Left hindlimb (tissue), 1 donor: ENCODE measurements around the gene AIM2.
"Not testable (repeated sequence)": the region's sequence is repeated elsewhere in the genome, so short reads cannot be mapped to it uniquely, and the experiment has no call there.

Experiments
- DNase-seq: peaks from one replicate; pipeline ENCODE4 v3.0.0-alpha.2; 2018

AIM2 gene, protein sequence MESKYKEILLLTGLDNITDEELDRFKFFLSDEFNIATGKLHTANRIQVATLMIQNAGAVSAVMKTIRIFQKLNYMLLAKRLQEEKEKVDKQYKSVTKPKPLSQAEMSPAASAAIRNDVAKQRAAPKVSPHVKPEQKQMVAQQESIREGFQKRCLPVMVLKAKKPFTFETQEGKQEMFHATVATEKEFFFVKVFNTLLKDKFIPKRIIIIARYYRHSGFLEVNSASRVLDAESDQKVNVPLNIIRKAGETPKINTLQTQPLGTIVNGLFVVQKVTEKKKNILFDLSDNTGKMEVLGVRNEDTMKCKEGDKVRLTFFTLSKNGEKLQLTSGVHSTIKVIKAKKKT

DNA sequence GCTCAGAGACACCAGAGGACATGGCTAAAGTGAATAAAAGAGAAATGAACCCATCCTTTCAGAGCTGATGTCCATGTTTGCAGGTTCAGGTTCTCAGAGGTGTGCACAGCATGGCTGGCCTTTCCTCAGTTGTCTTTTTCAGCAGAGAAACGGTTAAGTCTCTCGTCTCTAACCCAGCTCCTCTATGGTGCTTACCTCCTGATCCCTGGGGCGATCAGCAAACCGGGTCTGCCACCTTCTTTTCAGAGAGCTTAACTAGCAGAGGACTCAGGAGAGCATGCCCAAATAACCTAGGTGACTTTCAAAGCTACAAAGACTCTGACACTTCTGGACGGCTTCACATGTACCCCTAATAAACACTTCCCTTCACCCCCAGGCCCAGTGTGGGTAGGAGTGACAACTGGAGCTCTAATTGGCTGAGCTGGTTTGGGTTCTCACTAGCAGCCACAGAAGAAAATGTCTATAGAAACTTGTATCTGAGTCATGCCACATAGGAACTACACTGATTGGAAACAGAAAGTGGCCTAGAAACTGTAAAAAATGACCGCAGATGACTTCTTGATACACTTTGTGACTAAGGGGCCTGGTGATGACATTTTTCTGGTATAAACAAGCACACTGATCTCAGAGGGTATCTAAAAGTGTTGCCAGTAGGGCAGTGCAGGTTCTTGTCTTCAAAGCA lies at the start of gene AIM2:
TSS of gene AIM2 (minus strand) at position 329 of the 682 bp plus-strand sequence. CDS start 3,267 bp downstream, outside the sequence.
- no peak for DNase-seq

DNA sequence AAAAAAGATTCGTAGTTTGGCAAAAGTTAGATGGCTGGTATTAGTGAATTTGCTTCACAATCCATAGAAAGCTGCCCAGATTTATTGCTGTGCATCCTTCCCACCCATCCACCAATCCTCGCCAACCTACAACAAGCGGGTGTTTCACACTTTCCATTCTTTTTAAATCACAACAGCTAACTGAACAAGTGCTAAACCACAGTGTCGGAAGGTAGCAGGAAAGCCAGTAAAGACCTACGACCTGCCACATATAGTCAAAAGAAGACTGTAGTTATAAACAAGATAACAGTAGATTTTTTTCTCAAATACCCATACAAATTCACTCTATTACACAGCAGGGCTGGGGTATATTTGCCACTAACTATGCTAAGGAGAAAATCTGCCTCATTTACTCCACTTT lies 47.0 kb upstream of the AIM2 start:
- no peak for DNase-seq

DNA sequence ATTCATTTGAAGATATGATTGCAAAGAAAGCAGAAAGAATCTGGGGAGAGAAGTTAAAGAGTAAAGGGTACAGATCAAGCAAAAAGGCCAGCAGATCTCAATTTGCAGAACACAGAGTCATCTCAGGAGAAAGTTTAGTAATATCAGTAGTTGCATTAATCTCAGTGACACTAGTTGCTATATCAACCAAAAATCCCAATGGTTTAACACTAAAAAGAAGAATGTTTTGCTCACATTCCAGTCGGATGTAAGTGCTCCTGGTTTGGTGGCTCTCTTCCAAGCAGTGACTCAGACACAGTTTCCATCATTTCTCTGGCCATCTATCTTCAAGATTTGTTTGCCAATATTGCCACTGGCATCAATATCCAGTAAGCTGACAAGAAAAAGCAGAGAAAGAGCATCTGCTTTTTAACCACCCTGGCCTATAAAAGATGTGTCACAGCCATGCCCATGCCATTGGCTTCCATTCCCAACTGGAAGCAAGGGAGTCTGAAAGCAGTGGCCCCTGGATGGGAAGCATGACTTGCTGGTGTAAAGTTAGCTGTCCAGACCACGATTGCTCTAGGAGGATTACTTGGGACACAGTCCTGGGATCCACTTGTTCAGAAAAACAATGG lies 45.5 kb upstream of the AIM2 start:
- DNase-seq, result no peak

DNA sequence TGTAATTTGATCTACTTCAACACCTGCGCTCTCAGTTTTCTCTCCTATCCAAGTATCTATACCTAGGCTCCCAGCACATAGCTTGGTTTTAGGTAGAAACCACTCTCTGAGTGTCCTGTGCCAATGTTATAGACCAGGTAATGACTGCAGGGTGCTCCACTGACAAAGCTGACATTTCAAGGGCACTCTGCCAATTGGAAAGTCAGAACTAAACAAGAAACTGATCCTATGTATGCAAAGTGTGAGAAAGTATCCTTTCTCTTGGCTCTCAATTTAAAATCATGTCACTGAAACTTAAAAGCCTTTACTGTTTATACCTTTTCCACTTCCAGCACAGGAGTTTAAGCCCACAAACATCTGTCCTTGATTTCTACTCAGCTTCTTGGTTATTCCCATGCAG lies 45.0 kb upstream of the AIM2 start:
- no peak for DNase-seq

DNA sequence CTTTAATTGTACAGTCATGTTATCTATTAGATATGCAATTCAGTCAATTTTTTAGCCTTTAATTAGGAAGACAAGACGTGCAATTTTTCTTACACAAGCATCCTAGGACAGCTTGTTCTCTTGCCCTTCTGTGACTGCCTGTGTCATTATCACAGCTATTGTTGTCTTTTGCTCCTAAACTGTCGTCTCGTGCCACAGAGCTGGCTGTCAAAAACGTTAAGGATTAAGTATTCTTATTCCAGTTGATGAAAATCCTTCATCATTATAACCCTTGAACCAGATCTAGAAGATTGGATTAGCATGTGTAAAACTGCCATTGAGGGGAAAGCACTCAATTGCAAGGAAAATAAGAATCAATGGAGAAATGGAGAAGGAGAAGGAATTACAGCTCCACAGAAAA lies 43.8 kb upstream of the AIM2 start:
- no peak for DNase-seq

DNA sequence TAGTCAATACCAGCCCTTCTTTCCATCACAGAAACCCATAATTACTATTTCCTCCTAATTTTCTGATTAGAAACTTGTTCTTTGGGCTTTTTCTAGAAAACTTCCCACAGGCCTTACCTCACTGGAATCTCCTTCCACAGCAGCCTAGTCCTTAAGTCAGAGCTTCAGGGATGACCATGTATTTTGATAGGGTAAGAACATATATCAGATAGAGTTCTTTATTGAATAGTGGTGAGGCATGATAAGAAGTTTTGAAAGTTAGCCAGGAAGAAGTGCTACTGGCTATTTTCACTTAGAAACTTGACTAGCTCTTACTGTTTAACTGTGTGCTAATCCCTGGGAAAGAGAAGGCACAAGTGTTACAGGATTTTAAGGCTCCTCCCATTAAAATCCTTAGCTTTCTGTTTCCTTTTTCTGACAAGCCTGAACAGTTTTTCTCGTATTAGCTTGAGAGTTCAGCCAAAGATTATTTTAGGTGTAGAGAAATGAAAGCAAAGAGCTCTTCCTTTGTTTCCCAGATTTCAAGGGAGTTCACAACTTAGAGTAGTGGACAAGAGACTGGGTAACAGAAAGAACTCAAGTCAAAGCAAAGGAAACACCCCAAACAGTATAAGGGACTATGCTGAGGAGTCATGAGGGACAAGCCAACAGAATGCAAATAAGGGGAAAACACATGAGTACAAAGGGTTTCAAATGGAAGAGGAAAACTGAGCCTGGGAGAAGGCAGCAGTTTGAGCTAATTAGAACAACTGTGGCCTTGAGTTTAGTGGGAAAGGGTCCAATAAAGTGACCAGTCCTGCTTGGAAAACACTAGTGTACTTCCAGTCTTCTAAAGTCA lies 37.2 kb upstream of the AIM2 start:
- no peak for DNase-seq

DNA sequence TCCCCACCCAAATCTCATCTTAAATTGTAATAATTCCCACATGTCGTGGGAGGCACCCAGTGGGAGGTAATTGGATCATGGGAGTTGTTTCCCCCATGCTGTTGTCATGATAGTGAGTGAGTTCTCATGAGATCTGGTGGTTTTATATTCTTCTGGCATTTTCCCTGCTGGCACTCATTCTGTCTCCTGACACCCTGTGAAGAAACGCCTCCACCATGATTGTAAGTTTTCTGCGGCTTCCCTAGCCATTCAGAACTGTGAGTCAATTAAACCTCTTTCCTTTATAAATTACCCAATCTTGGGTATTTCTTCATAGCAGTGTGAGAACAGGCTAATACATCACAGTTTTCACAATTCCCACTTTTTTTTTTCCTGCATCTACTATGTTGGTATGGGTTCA lies 26.5 kb upstream of the AIM2 start:
- DNase-seq, result not testable (repeated sequence)

DNA sequence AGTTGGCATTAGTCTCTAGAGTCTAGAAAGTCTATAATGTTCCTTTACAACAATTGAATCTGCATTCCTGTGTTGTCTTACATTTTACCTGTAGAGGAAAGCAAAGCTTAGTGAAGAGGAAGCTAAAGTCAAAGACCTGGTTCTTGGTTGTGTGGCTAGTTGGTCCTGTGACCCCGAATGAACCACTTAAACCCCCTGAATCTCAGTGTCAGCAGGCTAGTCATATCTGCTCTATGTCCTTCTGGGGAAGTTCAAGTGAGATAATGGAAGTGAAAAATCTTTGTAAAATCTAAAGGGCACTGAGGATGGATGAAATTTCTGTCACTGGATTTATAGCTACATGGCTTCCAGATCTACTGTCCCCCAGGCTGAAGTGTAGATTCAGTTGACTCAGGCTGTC lies 24.0 kb upstream of the AIM2 start:
- no peak for DNase-seq

DNA sequence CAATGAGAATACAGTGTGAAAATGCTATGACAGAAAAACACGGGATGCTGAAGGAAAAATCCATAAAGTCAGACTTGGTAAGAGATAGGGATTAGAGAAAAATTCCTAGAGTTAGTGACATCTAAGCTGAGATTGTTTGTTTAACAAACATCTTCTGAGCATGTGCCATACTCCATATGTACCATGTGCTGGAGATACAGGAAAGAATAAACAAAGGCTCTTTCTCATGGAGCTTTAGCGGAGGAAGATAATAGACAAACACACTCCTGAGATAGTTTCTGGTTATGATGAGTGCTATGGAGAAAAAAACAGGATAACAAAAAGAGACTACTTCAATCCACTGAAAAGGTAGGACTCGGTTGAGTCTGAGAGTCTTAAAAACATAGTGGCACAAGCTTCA lies 22.0 kb upstream of the AIM2 start:
- no peak for DNase-seq

DNA sequence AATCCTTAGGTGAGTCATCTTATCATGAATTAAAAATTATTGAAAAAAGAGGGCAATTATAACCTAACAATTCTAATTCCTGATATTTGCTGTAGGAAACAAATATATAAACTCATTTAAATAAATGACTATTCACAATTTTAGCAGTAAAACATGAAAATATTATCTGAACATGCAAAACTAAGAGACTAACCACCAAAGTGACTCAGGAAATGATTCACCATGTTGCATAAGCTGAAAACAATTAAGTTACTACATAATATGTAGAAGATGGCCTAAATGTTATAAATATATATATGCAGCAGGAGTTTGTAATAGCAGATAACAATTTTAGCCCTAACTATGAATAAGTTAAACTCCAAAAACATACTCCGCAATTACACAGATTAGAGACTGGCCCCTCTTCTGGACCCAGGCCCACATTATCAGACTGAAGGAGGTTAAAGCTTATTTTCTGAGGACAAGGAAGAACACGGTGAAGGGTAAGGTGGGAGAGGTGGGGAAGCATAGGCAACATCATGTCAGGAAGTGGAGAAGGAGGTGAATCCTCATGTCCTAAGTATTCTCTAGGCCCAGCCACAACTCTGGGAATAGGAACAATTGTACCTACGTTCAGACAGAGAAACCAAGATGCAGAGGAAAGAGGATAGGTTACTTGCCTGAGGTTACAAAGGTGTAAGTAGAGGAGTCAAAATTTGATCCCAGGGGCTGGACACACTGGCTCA lies 15.6 kb upstream of the AIM2 start:
- no peak for DNase-seq

DNA sequence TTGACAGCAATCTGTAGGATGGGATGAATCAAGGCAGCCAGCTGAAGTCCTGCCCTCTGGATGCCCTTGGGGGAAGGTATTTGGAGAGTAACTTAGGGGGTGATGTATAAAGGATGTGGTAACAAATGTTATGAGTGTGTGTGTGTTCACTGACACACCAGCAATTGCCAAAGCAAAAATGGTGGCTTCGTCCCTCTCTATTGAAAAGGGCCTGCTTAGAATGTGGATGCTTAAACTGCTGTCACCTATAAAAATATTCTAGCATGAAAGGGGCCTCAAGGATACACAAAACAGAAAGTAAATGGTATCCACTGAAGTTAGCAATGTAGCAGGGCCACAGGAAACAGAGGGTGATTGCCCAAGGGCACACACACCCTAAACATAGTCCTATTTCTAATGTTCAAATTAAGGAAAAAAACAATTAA lies 15.1 kb upstream of the AIM2 start:
- DNase-seq, result no peak

DNA sequence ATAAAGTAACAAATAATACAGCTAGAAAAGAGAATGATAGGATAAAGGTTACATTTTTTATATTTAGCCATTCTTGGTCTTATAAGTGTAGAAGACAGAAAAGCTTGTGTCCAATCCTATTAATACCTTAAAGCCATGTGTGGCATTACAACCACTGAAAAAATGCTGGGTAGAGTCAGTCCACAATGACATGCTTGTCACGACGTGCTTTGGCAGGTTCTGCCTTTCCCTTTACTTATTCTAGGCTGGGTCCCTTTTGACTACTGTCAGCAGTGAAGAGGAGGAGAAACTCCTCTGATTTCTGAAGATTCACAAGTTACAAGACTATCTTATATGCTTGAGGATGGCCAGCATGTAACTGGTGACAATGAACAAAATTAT lies 14.6 kb upstream of the AIM2 start:
- no peak for DNase-seq

DNA sequence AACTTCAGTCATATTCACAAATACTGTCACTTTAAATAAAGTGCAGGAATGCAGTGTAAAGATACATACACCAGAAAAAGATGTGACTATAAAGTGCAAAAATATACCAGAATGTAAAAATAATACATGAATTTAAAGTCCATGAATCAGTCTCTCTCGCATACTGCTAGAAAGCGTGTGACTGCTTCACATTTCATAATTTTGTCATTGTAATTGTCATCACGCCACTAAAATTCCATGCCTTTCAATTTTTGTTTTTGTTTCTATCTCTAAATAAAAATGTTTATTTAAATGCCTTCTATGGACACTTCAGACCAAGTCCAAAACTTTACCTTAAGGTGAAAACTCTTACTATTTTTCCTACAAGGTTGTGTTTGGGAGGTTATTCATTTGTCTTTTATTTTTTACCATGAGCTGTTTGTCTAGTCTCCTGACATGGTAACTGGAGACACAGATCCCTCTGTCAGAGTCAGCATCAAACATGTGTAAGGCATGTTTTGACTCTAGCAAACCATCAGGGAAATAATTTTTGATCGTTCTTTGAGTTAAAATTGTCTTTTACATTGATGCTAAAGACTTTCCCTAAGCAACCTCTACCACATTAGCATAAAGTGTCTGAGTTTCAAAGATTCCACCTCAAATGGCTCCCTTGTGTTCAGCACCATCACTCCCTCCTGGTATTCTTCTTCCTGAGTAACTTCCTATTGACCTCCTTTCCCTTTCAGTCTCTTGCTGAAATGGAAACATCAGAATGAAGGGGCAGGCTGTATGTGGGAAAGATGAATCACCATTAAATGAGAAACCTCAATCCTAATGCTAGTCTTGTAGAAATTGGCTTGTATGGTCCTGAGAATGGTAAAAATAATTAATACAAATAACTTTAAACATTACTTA lies 14.0 kb upstream of the AIM2 start:
- no peak for DNase-seq

DNA sequence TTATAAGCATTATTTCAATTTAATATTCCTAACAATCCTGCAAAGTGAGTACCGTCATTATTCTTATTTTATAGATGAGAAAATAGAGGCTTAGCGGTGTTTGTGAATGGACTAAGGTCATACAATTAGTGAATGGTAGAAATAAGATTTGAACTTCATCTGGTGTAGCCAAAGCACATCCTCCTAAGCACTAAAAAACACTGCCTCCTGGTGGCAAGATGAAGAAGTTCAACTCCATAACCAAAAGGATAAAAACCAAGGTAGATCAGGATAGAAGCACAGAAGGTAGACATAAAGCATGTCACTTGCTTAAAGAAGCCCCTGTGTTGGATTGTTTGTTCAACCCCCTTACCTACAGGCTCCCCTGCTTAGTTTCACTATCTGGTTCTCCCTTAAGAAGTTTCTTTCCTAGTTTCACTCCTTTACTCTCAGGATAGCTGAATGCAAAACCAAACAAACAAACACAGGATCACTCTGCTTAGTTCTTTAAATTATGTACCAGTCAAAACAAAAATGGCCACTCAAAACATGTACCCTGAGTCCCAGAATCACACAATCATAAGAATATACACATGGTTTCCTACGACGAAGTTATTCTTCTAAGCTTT lies 12.7 kb upstream of the AIM2 start:
- DNase-seq, result no peak

DNA sequence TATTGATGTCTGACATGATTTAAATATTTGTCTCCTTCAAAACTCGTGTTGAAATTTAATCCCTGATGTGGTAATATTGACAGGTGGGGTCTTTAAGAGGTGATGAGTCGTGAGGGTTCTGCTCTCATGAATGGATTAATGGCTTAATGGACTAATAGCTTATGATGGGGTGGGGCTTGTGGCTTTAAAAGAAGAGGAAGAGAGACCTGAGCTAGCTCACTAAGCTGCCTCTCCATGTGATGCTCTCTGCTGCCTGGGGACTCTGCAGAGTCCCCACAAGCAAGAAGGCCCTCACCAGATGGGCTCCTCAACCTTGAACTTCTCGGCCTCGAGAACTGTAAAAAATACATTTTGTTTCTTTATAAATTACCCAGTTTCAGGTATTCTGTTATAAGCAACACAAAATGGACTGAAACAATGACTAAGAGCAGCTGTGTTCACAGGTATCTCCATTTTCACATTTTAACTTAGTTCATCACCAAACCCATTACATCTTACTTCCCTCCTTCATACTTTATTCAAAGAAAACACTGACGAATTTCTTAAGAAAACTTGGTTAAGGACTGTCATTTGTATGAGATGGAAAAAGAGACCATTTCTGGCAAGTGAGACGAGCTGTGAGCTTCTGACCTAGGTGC lies 12.1 kb upstream of the AIM2 start:
- DNase-seq, result no peak

DNA sequence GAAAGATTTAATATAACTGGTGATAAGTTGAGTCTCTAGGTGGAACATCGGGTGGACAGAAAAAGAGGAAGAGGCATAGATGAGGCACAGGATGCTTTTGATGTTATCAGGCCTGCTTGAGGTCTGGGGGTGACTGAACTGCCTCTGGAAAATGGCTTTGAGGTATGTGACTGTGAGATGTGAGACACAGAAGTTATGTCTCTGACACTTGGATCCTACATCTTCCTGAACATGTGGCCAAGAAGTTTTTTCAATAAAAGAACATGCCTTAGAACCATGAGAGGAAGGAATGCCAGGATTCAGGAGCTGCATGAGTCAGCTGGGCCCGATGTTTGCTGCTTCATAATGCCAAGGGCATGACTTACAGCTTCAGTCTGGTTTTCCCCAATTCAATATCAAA lies 11.5 kb upstream of the AIM2 start:
- no peak for DNase-seq

DNA sequence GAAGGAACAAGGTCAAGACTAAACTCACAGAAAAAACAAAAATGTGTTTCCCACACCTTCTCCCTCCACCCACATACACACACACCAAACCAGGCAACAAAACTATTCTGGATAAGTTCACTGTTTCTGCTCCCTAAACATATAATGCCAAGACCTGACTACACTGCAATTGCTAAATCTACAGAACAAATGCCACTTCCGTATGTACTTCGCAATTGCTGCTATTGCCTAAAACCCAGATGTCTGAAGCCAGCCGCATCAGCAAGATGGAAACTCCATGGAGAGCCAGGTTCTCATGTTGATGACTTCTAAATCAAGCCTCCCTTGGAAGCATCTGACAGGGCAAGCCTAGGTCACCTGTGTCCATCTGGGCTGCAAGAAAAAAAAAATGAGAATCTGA lies 8.3 kb upstream of the AIM2 start:
- DNase-seq, result no peak

DNA sequence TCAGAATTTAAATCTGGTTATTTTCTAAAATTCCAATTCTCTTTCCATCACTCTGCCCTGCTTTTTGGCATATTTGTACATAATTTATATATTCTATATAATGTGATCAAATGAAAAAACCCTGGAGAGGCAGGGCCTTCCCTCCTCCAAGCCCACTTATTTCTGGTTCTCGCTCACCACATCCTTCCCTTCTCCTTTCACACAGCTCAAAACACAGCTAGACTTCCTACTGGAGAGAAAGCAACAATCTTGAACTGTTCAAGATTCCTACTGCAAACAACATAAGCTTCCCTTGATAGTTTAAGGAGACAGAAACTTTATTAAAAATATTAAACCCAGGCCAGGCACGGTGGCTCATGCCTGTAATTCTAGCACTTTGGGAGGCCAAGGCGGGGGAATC lies 7.6 kb upstream of the AIM2 start:
- no peak for DNase-seq

DNA sequence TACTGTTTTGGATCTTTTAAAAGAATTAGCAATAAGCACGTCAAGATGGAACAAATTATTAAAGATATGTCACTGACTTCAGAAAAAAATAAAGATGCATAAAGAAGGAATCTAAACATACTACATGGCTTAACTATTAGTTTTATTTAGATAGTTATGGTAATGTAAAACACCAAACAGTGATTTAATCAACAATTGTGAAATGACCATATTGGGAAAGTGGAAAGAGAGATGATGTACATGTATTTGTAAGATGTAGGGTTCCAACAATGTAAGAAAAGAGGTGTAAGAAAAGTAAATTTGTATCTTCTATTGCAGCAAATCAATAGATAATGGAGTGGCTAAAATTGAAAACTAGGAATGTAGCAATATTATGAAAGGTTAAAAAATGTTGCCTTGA lies 6.4 kb upstream of the AIM2 start:
- DNase-seq, result no peak

DNA sequence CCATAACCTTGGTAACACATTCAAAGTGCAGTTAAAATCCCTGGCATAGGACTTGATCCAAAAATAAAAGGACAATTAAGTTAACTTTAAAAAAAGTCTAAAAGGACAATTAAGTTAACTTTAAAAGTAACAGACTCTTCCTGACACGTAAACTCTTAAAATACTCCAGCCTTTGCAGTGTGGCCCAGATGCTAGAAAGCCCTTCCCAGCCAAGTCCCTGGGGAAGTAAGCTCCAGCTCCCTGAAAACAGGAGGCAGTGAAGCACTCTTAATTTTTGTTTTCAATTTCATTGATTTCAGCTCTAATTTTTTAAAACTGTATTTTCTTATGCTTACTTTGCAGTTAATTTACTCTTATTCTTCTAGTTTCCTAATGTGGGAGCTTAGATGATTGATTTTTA lies 5.1 kb upstream of the AIM2 start:
- DNase-seq, result no peak

DNA sequence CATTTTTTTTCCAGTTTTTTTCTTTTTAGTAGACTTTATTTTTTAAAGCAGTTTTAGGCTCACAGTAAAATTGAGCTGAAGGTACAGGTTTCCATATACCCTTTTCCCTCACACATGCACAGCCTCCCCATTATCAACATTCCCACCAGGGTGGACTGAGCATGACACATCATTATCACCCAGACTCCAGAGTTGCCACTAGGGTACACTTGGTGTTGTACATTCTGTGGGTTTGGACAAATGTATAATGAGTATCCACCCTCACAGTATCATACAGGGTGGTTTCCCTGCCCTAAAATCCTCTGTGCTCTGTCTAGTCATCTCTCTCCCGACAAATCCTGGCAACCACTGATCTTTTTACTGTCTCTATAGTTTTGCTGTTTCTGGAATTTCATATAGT lies 3.0 kb upstream of the AIM2 start:
- no peak for DNase-seq
